Tibial nerve (tissue), 3 donors: ENCODE data around the gene CHN1.

Experiments
- POLR2A ChIP-seq, 2 donors: fragments of 450-650 bp; IDR thresholded peaks; one replicate each; pipeline ENCODE4 v1.6.1; 2017; ENCODE audit warnings: antibody characterized with exemption in 2 of 2, mild to moderate bottlenecking in 2 of 2, moderate library complexity in 2 of 2
- TF ChIP-seq, protein P1 (sequence below), 5 experiments: fragments of 200-600 bp in 3 of 5; fragments of 450-650 bp in 2 of 5; sonication (generic) in 3 of 5; IDR thresholded peaks; one replicate each; pipeline ENCODE4 v1.5.1; 2016 to 2019; ENCODE audit warnings: antibody characterized with exemption in 5 of 5, mild to moderate bottlenecking in 3 of 5, moderate library complexity in 2 of 5

DNA sequence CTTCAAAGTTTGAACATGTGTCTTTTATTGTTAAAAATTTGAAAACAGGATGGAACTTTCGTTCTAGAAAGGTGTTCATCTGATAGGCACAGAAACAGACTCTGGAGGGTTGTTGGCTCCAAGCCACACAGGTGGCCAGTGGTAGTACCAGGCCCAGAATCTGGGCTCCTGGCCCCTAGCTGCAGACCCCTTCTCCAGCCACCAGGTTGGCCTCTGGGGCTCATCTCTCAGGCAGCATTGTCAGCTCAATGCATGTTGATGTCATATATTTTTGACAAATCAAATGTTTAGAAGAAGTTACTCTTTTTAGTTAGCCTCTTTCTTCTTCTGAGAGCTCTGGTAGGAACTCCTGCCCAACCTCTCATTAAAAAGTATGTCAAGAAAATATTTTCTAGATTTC, 206.4 kb downstream of the CHN1 start:
- TF ChIP-seq, protein P1, sequence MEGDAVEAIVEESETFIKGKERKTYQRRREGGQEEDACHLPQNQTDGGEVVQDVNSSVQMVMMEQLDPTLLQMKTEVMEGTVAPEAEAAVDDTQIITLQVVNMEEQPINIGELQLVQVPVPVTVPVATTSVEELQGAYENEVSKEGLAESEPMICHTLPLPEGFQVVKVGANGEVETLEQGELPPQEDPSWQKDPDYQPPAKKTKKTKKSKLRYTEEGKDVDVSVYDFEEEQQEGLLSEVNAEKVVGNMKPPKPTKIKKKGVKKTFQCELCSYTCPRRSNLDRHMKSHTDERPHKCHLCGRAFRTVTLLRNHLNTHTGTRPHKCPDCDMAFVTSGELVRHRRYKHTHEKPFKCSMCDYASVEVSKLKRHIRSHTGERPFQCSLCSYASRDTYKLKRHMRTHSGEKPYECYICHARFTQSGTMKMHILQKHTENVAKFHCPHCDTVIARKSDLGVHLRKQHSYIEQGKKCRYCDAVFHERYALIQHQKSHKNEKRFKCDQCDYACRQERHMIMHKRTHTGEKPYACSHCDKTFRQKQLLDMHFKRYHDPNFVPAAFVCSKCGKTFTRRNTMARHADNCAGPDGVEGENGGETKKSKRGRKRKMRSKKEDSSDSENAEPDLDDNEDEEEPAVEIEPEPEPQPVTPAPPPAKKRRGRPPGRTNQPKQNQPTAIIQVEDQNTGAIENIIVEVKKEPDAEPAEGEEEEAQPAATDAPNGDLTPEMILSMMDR (IDR thresholded peaks at IDR 0.05), result no peak
- TF ChIP-seq POLR2A (IDR thresholded peaks at IDR 0.05), result no peak
